ENCODE data around the gene USP3. TPM values are rescaled to one million over a fixed set of nuclear protein-coding genes. Genes with fewer than 3 reads are reported as not detected.

The USP3 gene
- total and polyA plus RNA-seq, 7 donors = 20.4 to 66.5 (median 46.4) TPM

- intact Hi-C loops (cut with DNase I) = no loop called here
- no peak for DNase-seq
These were observed 11.0 kb upstream of the USP3 start for GRCh38 chr15:63493436-63493835.

GRCh38 chr15:63494408-63494807 is 10.0 kb upstream of the USP3 start:
- intact Hi-C loops (cut with DNase I) = no loop called here
- 86 to 87% methylated on average over 4 of the region's 4 CpGs for WGBS, 2 donors
- DNase-seq = no peak

More at GRCh38 chr15:63493436-63493835, 11.0 kb upstream of the USP3 start:
- H3K9me3 ChIP-seq = no peaks in the 10 kb centered on the region
- H3K27ac ChIP-seq = no peak overlapping the region
- no peaks in the 10 kb centered on the region for H3K27me3 ChIP-seq
- TF ChIP-seq POLR2A (IDR thresholded peaks at IDR 0.05) (no peak), CTCF (IDR thresholded peaks at IDR 0.05) (no peak), POLR2AphosphoS5 (IDR thresholded peaks at IDR 0.05) (no peak), EP300 (IDR thresholded peaks at IDR 0.05) (no peak)
- WGBS, 2 donors = 82 to 87% methylated on average over 2 of the region's 2 CpGs
- H3K4me1 ChIP-seq = peaks cover 0 to 21% (median 17%) of the 10 kb centered on the region in 4 donors
- no peak overlapping the region for H3K4me3 ChIP-seq
- H3K36me3 ChIP-seq = no peaks in the 10 kb centered on the region

DNA sequence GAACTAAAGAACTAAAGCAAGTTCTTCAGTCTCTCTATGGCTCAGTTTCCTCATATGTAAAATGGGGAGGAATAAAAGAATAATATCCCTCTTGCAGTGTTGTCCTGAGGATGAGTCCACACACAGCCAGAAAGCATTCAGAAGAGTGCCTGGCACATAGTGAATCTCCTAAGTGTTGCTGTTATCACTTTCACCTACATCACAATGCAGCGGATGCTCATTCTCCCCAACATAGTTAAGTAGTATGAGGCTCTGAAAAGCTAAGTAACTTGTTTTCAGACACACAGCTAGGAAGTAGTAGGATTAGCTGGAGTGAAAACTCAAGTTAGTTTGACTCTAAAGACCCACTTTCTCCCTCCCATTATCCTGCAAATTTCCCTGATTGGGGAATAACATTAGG is 9.1 kb upstream of the USP3 start:
- no peaks in the 10 kb centered on the region for H3K9me3 ChIP-seq
- TF ChIP-seq POLR2AphosphoS5 (IDR thresholded peaks at IDR 0.05) (no peak), CTCF (IDR thresholded peaks at IDR 0.05) (no peak), EP300 (IDR thresholded peaks at IDR 0.05) (no peak), POLR2A (IDR thresholded peaks at IDR 0.05) (no peak)
- H3K4me3 ChIP-seq = no peak overlapping the region
- peaks cover 0 to 21% (median 17%) of the 10 kb centered on the region in 4 donors for H3K4me1 ChIP-seq
- 85 to 94% methylated on average over 1 of the region's 1 CpG for WGBS, 2 donors
- H3K27me3 ChIP-seq = no peaks in the 10 kb centered on the region
- H3K36me3 ChIP-seq = no peaks in the 10 kb centered on the region
- no peak overlapping the region for H3K27ac ChIP-seq
- intact Hi-C loops (cut with DNase I) = no loop called here
- no peak for DNase-seq

More at GRCh38 chr15:63494408-63494807, 10.0 kb upstream of the USP3 start:
- Histone ChIP-seq H3K4me1 (peaks cover 0 to 21% (median 17%) of the 10 kb centered on the region in 4 donors), H3K27ac (no peak overlapping the region), H3K9me3 (no peaks in the 10 kb centered on the region), H3K4me3 (no peak overlapping the region), H3K36me3 (no peaks in the 10 kb centered on the region), H3K27me3 (no peaks in the 10 kb centered on the region)
- TF ChIP-seq CTCF (IDR thresholded peaks at IDR 0.05) = no peak
- no peak for TF ChIP-seq POLR2AphosphoS5 (IDR thresholded peaks at IDR 0.05)
- no peak for TF ChIP-seq EP300 (IDR thresholded peaks at IDR 0.05)
- no peak for TF ChIP-seq POLR2A (IDR thresholded peaks at IDR 0.05)

- Histone ChIP-seq H3K27ac (no peak overlapping the region), H3K36me3 (no peaks in the 10 kb centered on the region), H3K27me3 (no peaks in the 10 kb centered on the region), H3K9me3 (no peaks in the 10 kb centered on the region), H3K4me1 (peaks cover 0 to 25% (median 21%) of the 10 kb centered on the region in 4 donors), H3K4me3 (no peak overlapping the region)
- TF ChIP-seq POLR2AphosphoS5 (IDR thresholded peaks at IDR 0.05) (no peak), POLR2A (IDR thresholded peaks at IDR 0.05) (no peak), CTCF (IDR thresholded peaks at IDR 0.05) (no peak), EP300 (IDR thresholded peaks at IDR 0.05) (no peak)
- 85 to 86% methylated on average over 5 of the region's 5 CpGs for WGBS, 2 donors
- no peak for DNase-seq
- intact Hi-C loops (cut with DNase I) = no loop called here
These were observed 8.5 kb upstream of the USP3 start for GRCh38 chr15:63495780-63496488.
